NAMALWA (cell line): ENCODE results near the gene PAGE2.
A peak's percentile ranks its signal among the peaks of the same experiment; 100 is the strongest.
"Not testable (repeated sequence)": the region's sequence is repeated elsewhere in the genome, so short reads cannot be mapped to it uniquely, and the experiment has no call there.

Experiments used
- DNase-seq: peaks from one replicate; pipeline ENCODE4 v3.0.0-alpha.2; 2015; ENCODE audit warnings: low spot score

The PAGE2 gene

GRCh38 chrX:55123900-55124299 is 35.1 kb downstream of the PAGE2 start:
- no peak for DNase-seq

GRCh38 chrX:55127692-55128091 is 38.9 kb downstream of the PAGE2 start:
- no peak for DNase-seq

GRCh38 chrX:55129361-55129760 is 40.5 kb downstream of the PAGE2 start:
- DNase-seq: no peak

GRCh38 chrX:55130481-55130880 is 41.7 kb downstream of the PAGE2 start:
- no peak for DNase-seq

GRCh38 chrX:55132416-55132815 is 43.6 kb downstream of the PAGE2 start:
- DNase-seq: no peak

- peak; percentile 11 for DNase-seq
Measured at GRCh38 chrX:55135171-55135570, 46.4 kb downstream of the PAGE2 start.

GRCh38 chrX:55140800-55141199 is 52.0 kb downstream of the PAGE2 start:
- not testable (repeated sequence) for DNase-seq
